HG03442 (cell line): ENCODE measurements around the gene OTUD7B.

Source experiments
- ATAC-seq: cut with Tn5 transposase; IDR thresholded peaks from one replicate; pipeline ENCODE4 v1.9.1; 2021; ENCODE audit warnings: mild to moderate bottlenecking, moderate library complexity; ENCODE audit not compliant: unreplicated experiment

OTUD7B gene

GRCh38 chr1:149925345-149925744, 85.2 kb downstream of the OTUD7B start:
- no peak for ATAC-seq

GRCh38 chr1:149923626-149924025, 86.9 kb downstream of the OTUD7B start:
- ATAC-seq, result no peak

DNA sequence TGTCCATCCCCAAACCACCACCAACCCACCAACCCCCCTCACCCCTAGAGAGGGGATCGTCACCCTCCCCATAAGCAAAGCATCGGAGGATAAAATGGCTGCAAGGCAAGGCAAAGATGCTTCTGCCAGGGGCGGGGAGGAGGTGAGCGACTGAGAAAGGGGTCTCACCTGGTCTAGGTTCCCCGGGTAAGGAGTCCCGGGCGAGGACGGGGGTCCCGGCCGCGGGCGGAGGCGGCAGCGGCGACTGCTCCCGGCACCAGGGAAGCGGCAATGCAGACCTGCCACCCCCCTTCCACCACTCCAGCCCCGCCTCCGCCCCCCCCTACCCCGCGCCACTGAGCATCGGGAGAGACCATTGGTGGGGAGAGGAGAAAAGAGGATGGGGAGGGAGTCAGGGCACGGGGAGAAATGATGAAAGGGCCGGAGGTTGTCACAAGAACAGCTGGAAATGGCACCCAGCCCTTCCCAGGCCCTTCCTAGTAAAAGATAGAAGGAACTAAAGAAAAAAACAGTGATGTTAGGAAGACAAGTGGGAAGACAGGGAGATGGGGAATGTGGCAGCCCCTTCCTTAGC, 92.9 kb downstream of the OTUD7B start, which contains the start of gene SV2A:
Gene SV2A (minus strand): TSS at position 274 of the 574 bp plus-strand sequence. CDS start 4,004 bp downstream, outside the sequence.
- ATAC-seq, result no peak

DNA sequence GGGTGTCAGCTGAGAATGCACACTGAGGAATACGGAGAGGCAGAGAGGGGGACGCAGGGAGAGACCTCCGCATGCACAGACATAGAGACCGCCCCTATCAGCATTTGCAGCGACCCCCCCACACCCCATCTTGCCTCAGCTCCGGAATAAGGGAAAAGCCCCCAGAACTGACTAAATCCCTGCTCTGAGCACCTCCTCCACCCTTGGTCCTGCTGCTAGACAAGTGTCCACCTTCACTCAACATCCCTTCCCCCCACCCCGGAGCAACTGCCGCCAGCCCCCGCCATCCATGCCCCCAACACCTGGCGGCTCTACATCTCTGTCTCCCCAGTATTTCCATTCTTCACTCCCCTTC, 93.7 kb downstream of the OTUD7B start:
- no peak for ATAC-seq

- ATAC-seq, result no peak
These were observed 94.2 kb downstream of the OTUD7B start for GRCh38 chr1:149916193-149916897.

GRCh38 chr1:149915429-149916192, 94.9 kb downstream of the OTUD7B start:
- ATAC-seq, result no peak

DNA sequence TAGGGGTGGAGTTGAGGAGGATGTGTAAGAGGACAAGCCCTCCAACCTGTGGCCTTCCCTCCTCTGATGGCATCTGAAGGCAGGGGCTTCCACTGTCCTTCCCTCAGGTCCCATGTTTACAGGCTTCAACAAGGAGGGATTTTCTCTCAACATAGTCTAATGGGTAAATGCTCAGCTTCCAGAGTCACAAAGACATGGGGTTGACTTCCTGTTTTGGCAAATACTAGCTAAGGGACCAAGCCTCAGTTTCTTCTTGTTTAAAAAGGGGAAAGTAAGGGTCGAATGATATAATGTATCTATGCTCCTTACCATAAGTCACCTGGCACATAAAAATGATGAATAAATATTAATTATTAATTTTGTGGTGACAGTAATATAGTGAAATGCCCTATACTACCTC, 96.0 kb downstream of the OTUD7B start:
- no peak for ATAC-seq

DNA sequence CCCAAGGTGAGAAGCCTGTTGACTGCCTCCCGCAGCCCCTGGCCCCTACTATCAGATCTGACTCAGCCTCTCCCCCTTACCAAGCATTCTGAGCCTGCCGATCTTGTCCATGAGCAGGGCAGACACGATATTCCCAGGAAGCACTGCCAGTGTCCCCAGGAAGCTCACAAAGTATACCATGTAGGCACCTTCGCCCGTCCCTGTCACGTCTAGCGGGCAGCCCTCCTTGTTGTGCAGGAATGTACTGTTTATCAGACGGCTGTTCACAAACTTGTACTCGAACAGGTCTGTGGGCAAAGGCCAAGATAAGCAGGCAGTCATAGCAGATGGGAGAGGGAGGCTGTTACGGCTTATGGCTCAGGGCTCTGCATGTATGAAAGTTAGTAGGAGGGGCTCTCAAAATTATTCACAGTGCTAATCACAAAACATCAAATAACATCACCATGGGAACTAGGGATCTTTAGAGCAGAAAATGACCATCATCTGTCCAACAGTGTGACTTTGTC, 103.9 kb downstream of the OTUD7B start:
- ATAC-seq, result no peak

- ATAC-seq, result no peak
These were observed 106.6 kb downstream of the OTUD7B start for GRCh38 chr1:149903836-149904491.

GRCh38 chr1:149899460-149900284, 110.9 kb downstream of the OTUD7B start, which contains the start of gene BOLA1:
Gene BOLA1, plus strand, starts transcription at chr1:149899568. Its CDS starts 492 bp downstream, at chr1:149900060.
- peak; percentile 94 for ATAC-seq

GRCh38 chr1:149896575-149896974, 114.0 kb downstream of the OTUD7B start:
- ATAC-seq, result no peak

GRCh38 chr1:149888999-149889289, 121.6 kb downstream of the OTUD7B start:
- ATAC-seq, result no peak

- peak; percentile 18 for ATAC-seq
These were observed 122.1 kb downstream of the OTUD7B start for GRCh38 chr1:149888247-149888998.
